Naive B cell (primary cell): Measurements from ENCODE around the gene INSYN1. TPM values are rescaled to one million over a fixed set of nuclear protein-coding genes. Genes with fewer than 3 reads are reported as not detected.
A peak's percentile ranks its signal among the peaks of the same experiment; 100 is the strongest.
"Not testable (repeated sequence)": the region's sequence is repeated elsewhere in the genome, so short reads cannot be mapped to it uniquely, and the experiment has no call there.

Source experiments
- ATAC-seq, 2 donors: fragments of 150-1000 bp; cut with Tn5 transposase; 2 replicates each; pipeline ENCODE4 v1.10.0; 2021; ENCODE audit warnings: low read depth in 2 of 2, mild to moderate bottlenecking in 2 of 2, moderate library complexity in 2 of 2
- DNase-seq: peaks from one replicate; pipeline ENCODE4 v3.0.0; 2022
- H3K27ac Mint-ChIP-seq, 6 donors: one replicate each; pipeline ENCODE4 v1.8.0; 2020 to 2022; ENCODE audit warnings: mild to moderate bottlenecking in 6 of 6, mixed read lengths in 6 of 6, moderate library complexity in 5 of 6, inconsistent platforms in 2 of 6
- H3K27me3 Mint-ChIP-seq, 3 donors: one replicate each; pipeline ENCODE4 v1.8.0; 2021 to 2022; ENCODE audit warnings: mixed read lengths in 3 of 3, mild to moderate bottlenecking in 1 of 3
- H3K36me3 Mint-ChIP-seq, 2 donors: one replicate each; pipeline ENCODE4 v1.8.0; 2020 to 2022; ENCODE audit warnings: mixed read lengths in 2 of 2, inconsistent platforms in 1 of 2, mild to moderate bottlenecking in 1 of 2
- H3K4me1 Mint-ChIP-seq, 3 donors: one replicate each; pipeline ENCODE4 v1.8.0; 2020 to 2022; ENCODE audit warnings: mixed read lengths in 3 of 3, inconsistent platforms in 1 of 3, mild to moderate bottlenecking in 1 of 3, moderate library complexity in 1 of 3
- H3K4me3 Mint-ChIP-seq, 8 donors: one replicate each; pipeline ENCODE4 v1.8.0; 2020 to 2022; ENCODE audit warnings: mild to moderate bottlenecking in 8 of 8, mixed read lengths in 8 of 8, moderate library complexity in 8 of 8, inconsistent platforms in 2 of 8
- H3K9me3 Mint-ChIP-seq, 7 donors: one replicate each; pipeline ENCODE4 v1.8.0; 2020 to 2022; ENCODE audit warnings: mixed read lengths in 7 of 7, mild to moderate bottlenecking in 5 of 7, inconsistent platforms in 2 of 7, moderate library complexity in 1 of 7
- polyA plus RNA-seq, 6 donors: library from polyadenylated mRNA; unstranded; fragments of 300-500 nt; fragmentation: Illumina TruSeq; gene quantifications; one replicate each; pipeline ENCODE4 v1.2.3, GENCODE V29; 2021; ENCODE audit warnings: low read depth in 6 of 6

Gene INSYN1
- polyA plus RNA-seq, 6 donors from 2014 or later, result not detected

GRCh38 chr15:73737535-73737934 is 15.6 kb downstream of the INSYN1 start:
- no peaks in the 10 kb centered on the region for H3K4me1 Mint-ChIP-seq
- H3K27ac Mint-ChIP-seq, result peak overlapping the region in 1 of 6 donors; percentile 11
- H3K9me3 Mint-ChIP-seq, result peaks cover 0 to 2% (median 0%) of the 10 kb centered on the region in 7 donors
- peaks cover 17 to 31% (median 21%) of the 10 kb centered on the region in 3 donors for H3K27me3 Mint-ChIP-seq
- H3K36me3 Mint-ChIP-seq, result no peaks in the 10 kb centered on the region
- ATAC-seq (no peak), DNase-seq (no peak)
- H3K4me3 Mint-ChIP-seq, result no peak overlapping the region

DNA sequence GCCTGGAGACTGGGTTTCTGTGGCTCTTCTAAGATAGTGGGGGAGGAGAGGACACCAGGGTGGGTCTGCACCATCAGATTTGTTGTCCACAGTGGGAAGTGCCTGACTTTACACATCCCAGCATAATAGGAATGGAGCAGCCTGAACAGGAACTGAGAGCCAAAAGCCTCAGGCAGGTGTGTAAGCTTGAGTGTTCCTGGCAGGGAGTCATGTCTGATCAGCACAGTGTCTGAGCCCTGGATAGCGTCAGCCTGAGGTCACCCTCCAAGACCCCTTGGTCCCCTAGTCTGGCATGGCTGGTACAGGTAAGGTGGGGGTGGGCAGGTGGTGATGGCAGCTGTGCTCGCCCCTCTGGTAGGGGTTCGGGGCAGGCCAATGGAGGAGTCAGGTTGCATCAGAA is 20.2 kb downstream of the INSYN1 start:
- Mint-ChIP-seq H3K36me3 (no peaks in the 10 kb centered on the region), H3K27me3 (peaks cover 10 to 18% (median 15%) of the 10 kb centered on the region in 3 donors), H3K9me3 (peaks cover 0 to 6% (median 4%) of the 10 kb centered on the region in 7 donors), H3K4me1 (no peaks in the 10 kb centered on the region), H3K4me3 (no peak overlapping the region), H3K27ac (no peak overlapping the region)
- ATAC-seq, result no peak
- DNase-seq, result no peak

GRCh38 chr15:73732051-73732450 is 21.1 kb downstream of the INSYN1 start:
- not testable (repeated sequence) for H3K4me3 Mint-ChIP-seq, H3K36me3 Mint-ChIP-seq, H3K27ac Mint-ChIP-seq, DNase-seq, H3K4me1 Mint-ChIP-seq, ATAC-seq, H3K9me3 Mint-ChIP-seq
- peaks cover 10 to 15% (median 15%) of the 10 kb centered on the region in 3 donors for H3K27me3 Mint-ChIP-seq

DNA sequence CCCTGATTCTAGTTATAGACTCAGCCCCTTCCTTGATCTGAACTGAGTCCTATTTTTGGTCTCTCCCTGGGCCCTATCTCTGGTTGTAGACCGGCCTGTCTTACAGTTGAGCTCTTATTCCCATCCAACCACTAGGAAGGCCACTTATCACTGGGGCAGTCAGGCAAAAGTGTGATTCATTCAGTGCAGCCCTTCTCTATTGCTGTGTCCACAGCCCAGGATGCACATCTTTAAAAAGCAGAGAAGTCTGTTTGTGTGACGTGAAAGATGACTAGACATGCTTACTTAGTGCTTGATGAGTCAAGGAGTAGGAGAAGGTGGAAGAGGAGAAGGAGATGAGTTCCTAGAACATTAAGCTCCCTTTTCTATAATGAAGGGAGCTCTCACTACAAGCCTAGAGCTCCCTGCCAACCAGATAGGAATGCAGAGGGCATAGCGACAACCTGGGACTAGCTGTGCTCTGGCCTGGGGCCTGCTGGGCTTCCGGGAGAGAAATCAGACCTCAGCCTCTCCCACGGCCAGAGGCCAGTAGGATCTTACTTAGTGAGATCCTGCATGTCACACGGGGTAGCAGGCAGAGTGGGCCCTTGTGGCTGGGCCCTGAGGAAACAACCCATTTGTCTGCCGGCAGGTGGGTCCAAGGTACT is 25.7 kb downstream of the INSYN1 start:
- no peak for DNase-seq
- peaks cover 17 to 34% (median 31%) of the 10 kb centered on the region in 3 donors for H3K27me3 Mint-ChIP-seq
- peak overlapping the region in 1 of 6 donors; percentile 13 for H3K27ac Mint-ChIP-seq
- no peaks in the 10 kb centered on the region for H3K36me3 Mint-ChIP-seq
- no peaks in the 10 kb centered on the region for H3K4me1 Mint-ChIP-seq
- H3K9me3 Mint-ChIP-seq, result peaks cover 0 to 6% (median 3%) of the 10 kb centered on the region in 7 donors
- no peak overlapping the region for H3K4me3 Mint-ChIP-seq
- ATAC-seq, result no peak

- no peak overlapping the region for H3K4me3 Mint-ChIP-seq
- peaks cover 0 to 3% (median 0%) of the 10 kb centered on the region in 7 donors for H3K9me3 Mint-ChIP-seq
- ATAC-seq (no peak), DNase-seq (no peak)
- H3K36me3 Mint-ChIP-seq, result no peaks in the 10 kb centered on the region
- no peaks in the 10 kb centered on the region for H3K4me1 Mint-ChIP-seq
- peak overlapping the region in 1 of 6 donors; percentile 11 for H3K27ac Mint-ChIP-seq
- peaks cover 25 to 56% (median 53%) of the 10 kb centered on the region in 3 donors for H3K27me3 Mint-ChIP-seq
Measured at GRCh38 chr15:73724212-73724611, 28.9 kb downstream of the INSYN1 start.

DNA sequence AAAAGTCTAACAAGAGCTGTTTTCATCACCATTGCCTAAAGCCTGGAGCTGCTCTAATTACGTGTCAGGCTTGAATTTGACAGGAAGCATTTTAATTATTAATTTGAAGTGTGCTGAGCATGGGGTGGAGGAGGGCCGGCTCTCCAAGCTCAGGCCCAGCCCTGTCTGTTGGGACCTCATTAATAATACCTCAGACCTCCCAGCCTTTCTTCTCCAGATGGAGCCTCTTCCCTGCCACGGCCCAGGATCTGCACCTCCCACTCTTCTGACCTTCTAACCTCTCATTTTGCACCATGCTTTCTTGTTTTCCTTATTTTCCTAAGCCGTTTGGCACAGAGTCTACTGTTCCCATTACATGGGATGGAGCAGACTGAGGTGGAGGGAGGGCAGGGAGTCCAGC is 30.0 kb downstream of the INSYN1 start:
- H3K4me1 Mint-ChIP-seq, result no peaks in the 10 kb centered on the region
- no peak overlapping the region for H3K4me3 Mint-ChIP-seq
- DNase-seq (no peak), ATAC-seq (no peak)
- H3K36me3 Mint-ChIP-seq, result no peaks in the 10 kb centered on the region
- H3K27me3 Mint-ChIP-seq, result peaks cover 25 to 63% (median 59%) of the 10 kb centered on the region in 3 donors
- peak overlapping the region in 1 of 6 donors; percentile 77 for H3K27ac Mint-ChIP-seq
- H3K9me3 Mint-ChIP-seq, result peaks cover 0 to 3% (median 0%) of the 10 kb centered on the region in 7 donors

DNA sequence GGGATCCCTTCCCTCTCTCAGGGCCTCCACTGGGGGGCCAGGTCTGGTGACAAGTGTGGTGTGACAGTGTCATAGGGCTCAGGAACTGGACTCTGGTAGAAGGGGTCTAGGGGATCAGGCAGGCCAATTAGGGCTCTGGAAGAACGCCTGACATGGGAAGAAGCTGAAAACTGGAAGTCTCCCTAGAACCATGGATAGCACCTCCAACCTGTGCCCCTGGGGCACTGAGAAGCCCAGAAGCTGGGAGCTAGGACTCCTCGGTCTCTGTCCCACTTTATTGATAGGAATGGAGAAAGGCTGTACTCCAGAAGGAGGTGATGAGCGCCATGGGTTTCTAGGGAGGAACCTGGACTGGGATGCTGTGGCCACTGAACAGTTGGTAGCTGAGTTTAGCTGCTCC is 30.7 kb downstream of the INSYN1 start:
- peak overlapping the region in 1 of 8 donors; percentile 24 for H3K4me3 Mint-ChIP-seq
- peaks cover 0 to 3% (median 0%) of the 10 kb centered on the region in 7 donors for H3K9me3 Mint-ChIP-seq
- ATAC-seq (no peak), DNase-seq (no peak)
- no peaks in the 10 kb centered on the region for H3K4me1 Mint-ChIP-seq
- no peaks in the 10 kb centered on the region for H3K36me3 Mint-ChIP-seq
- H3K27ac Mint-ChIP-seq, result no peak overlapping the region
- H3K27me3 Mint-ChIP-seq, result peaks cover 25 to 62% (median 59%) of the 10 kb centered on the region in 3 donors

DNA sequence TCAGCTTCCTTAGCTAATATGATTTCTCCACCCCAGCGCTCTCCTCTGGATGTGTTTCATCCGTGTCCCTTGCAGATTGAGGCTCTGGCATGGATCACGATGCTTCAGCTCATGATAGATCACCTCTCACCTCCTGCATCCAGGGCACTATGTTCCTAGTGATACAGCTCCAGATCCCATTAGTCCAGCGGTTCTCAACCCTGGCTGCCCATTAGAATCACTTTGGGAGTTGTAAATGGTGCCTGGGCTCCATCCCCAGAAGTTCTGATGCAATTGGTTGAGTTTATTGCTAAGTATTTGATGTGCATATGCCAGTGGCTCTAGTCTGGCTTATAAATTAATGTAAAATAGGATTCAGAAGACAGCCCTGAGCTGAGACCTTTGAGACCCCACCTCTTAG is 34.5 kb downstream of the INSYN1 start:
- no peak overlapping the region for H3K4me3 Mint-ChIP-seq
- H3K4me1 Mint-ChIP-seq, result no peaks in the 10 kb centered on the region
- no peak for ATAC-seq
- H3K27ac Mint-ChIP-seq, result no peak overlapping the region
- DNase-seq, result no peak
- H3K27me3 Mint-ChIP-seq, result peaks cover 15 to 45% (median 45%) of the 10 kb centered on the region in 3 donors
- peaks cover 0 to 2% (median 0%) of the 10 kb centered on the region in 7 donors for H3K9me3 Mint-ChIP-seq
- no peaks in the 10 kb centered on the region for H3K36me3 Mint-ChIP-seq

DNA sequence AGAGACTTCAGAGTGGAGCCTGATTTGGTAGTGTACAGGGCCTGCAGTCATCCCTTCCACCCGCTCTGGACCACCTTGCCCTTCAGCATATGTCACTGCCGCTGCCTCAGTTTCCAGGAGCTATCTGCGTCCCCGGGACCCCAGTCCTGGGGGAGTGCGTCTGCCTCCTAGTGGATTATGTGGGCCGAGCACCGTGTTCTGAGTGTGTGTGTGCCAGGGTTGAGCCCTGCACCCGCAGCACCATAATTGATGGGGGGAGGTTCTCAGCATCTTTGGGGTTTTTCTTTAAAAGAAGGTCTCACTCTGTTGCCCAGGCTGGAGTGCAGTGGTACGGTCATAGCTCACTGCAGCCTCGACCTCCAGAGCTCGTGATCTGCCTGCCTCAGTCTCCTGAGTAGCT is 35.3 kb downstream of the INSYN1 start:
- no peaks in the 10 kb centered on the region for H3K4me1 Mint-ChIP-seq
- H3K4me3 Mint-ChIP-seq, result no peak overlapping the region
- H3K9me3 Mint-ChIP-seq, result peaks cover 0 to 2% (median 0%) of the 10 kb centered on the region in 7 donors
- no peak overlapping the region for H3K27ac Mint-ChIP-seq
- H3K36me3 Mint-ChIP-seq, result no peaks in the 10 kb centered on the region
- ATAC-seq (no peak), DNase-seq (no peak)
- peaks cover 17 to 45% (median 45%) of the 10 kb centered on the region in 3 donors for H3K27me3 Mint-ChIP-seq

DNA sequence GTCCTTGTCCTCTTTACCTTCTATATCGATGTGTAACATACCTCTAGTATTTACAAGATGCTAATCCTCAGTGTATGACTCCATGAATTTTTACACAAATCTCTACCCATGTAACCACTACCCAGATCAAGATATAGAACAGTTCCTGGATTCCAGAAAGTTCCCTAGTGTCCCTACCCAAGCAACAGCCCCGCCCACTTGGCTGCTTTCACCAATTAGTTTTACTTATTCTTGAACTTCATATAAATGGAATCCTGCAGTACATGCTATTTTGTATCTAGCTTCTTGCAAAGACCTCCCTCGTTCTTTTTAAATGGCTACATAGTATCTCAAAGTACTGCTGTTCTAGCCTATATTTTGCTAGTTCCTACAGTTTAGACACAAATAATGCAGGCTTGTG is 35.9 kb downstream of the INSYN1 start:
- H3K4me3 Mint-ChIP-seq, result no peak overlapping the region
- peaks cover 0 to 2% (median 0%) of the 10 kb centered on the region in 7 donors for H3K9me3 Mint-ChIP-seq
- ATAC-seq, result no peak
- H3K27ac Mint-ChIP-seq, result no peak overlapping the region
- H3K27me3 Mint-ChIP-seq, result peaks cover 17 to 51% (median 47%) of the 10 kb centered on the region in 3 donors
- no peaks in the 10 kb centered on the region for H3K36me3 Mint-ChIP-seq
- peaks cover 0 to 2% (median 0%) of the 10 kb centered on the region in 3 donors for H3K4me1 Mint-ChIP-seq
- DNase-seq, result no peak

- no peak overlapping the region for H3K27ac Mint-ChIP-seq
- no peak for ATAC-seq
- H3K4me1 Mint-ChIP-seq, result peaks cover 0 to 2% (median 0%) of the 10 kb centered on the region in 3 donors
- no peak for DNase-seq
- no peaks in the 10 kb centered on the region for H3K9me3 Mint-ChIP-seq
- H3K4me3 Mint-ChIP-seq, result no peak overlapping the region
- H3K36me3 Mint-ChIP-seq, result no peaks in the 10 kb centered on the region
- H3K27me3 Mint-ChIP-seq, result peaks cover 9 to 46% (median 45%) of the 10 kb centered on the region in 3 donors
Measured at GRCh38 chr15:73716417-73716816, 36.7 kb downstream of the INSYN1 start.

GRCh38 chr15:73715417-73715816 is 37.7 kb downstream of the INSYN1 start:
- Mint-ChIP-seq H3K36me3 (no peaks in the 10 kb centered on the region), H3K4me1 (peaks cover 0 to 2% (median 0%) of the 10 kb centered on the region in 3 donors), H3K4me3 (no peak overlapping the region), H3K9me3 (no peaks in the 10 kb centered on the region), H3K27me3 (peaks cover 9 to 36% (median 35%) of the 10 kb centered on the region in 3 donors), H3K27ac (peak overlapping the region in 1 of 6 donors; percentile 49)
- ATAC-seq (no peak), DNase-seq (no peak)

- ATAC-seq (no peak), DNase-seq (no peak)
- peaks cover 0 to 2% (median 0%) of the 10 kb centered on the region in 3 donors for H3K4me1 Mint-ChIP-seq
- no peak overlapping the region for H3K27ac Mint-ChIP-seq
- peaks cover 9 to 31% (median 29%) of the 10 kb centered on the region in 3 donors for H3K27me3 Mint-ChIP-seq
- no peaks in the 10 kb centered on the region for H3K36me3 Mint-ChIP-seq
- no peak overlapping the region for H3K4me3 Mint-ChIP-seq
- no peaks in the 10 kb centered on the region for H3K9me3 Mint-ChIP-seq
Measured at GRCh38 chr15:73714695-73715301, 38.4 kb downstream of the INSYN1 start.

DNA sequence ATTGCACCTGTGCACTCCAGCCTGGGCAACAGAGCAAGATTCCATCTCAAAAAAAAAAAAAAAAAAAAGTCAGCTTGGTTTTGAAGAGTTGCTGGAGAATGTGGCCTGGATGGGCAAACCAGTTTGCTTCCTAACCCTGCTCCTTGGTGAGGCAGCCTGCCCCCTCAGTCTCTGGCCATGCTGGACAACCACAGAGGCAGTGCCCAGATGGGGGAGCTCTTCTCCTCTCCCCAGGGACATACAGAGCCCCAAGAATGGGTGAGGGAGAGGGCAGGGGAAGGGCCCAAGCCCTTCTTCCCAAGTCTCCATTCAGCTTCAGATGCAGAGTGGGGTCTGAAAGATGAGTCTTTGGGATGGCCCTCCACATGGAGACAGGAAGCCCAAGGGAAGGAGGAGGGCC is 41.0 kb downstream of the INSYN1 start:
- no peak overlapping the region for H3K4me3 Mint-ChIP-seq
- H3K4me1 Mint-ChIP-seq, result peaks cover 0 to 2% (median 0%) of the 10 kb centered on the region in 3 donors
- DNase-seq (no peak), ATAC-seq (no peak)
- H3K27ac Mint-ChIP-seq, result peak overlapping the region in 1 of 6 donors; percentile 85
- H3K9me3 Mint-ChIP-seq, result no peaks in the 10 kb centered on the region
- peaks cover 12 to 41% (median 30%) of the 10 kb centered on the region in 3 donors for H3K27me3 Mint-ChIP-seq
- no peaks in the 10 kb centered on the region for H3K36me3 Mint-ChIP-seq
